ENCODE results near the gene MAPK12.

MAPK12 gene

GRCh38 chr22:50307890-50308596, 46.6 kb upstream of the MAPK12 start:
- TF ChIP-seq CTCF (conservative IDR thresholded peaks at IDR 0.05) = no peak
- H3K27ac ChIP-seq = no peak overlapping the region

- H3K27ac ChIP-seq = peak within 1 kb of the TSS; percentile 90
These were observed 45.6 kb upstream of the MAPK12 start, which contains the start of gene PLXNB2 for GRCh38 chr22:50306753-50307749. PLXNB2 (minus strand) TSS chr22:50307646; CDS start chr22:50290584, 17,062 bp downstream.

GRCh38 chr22:50305923-50306566, 44.6 kb upstream of the MAPK12 start:
- TF ChIP-seq CTCF (conservative IDR thresholded peaks at IDR 0.05) = no peak
- peak overlapping the region; percentile 90 for H3K27ac ChIP-seq

More at GRCh38 chr22:50306753-50307749, 45.6 kb upstream of the MAPK12 start, which contains the start of gene PLXNB2:
- TF ChIP-seq CTCF (conservative IDR thresholded peaks at IDR 0.05) = no peak

- no peak for TF ChIP-seq CTCF (conservative IDR thresholded peaks at IDR 0.05)
- H3K27ac ChIP-seq = peak overlapping the region; percentile 90
These were observed 44.0 kb upstream of the MAPK12 start for GRCh38 chr22:50305393-50305922.

- peak overlapping the region; percentile 90 for H3K27ac ChIP-seq
- TF ChIP-seq CTCF (conservative IDR thresholded peaks at IDR 0.05) = no peak
These were observed 43.3 kb upstream of the MAPK12 start for GRCh38 chr22:50304528-50305392.

GRCh38 chr22:50303848-50304527, 42.5 kb upstream of the MAPK12 start:
- no peak for TF ChIP-seq CTCF (conservative IDR thresholded peaks at IDR 0.05)
- peak overlapping the region; percentile 90 for H3K27ac ChIP-seq
